Smooth muscle cell (in vitro differentiated cells): Measurements from ENCODE around the gene HOXD11. TPM values are rescaled to one million over a fixed set of nuclear protein-coding genes. Genes with fewer than 3 reads are reported as not detected.
A peak's percentile ranks its signal among the peaks of the same experiment; 100 is the strongest.

ENCODE experiments used
- DNase-seq: peaks from one replicate; lab custom pipeline; 2025; ENCODE audit not compliant: unreplicated experiment; lab: John Stamatoyannopoulos, UW
- H2AFZ ChIP-seq: fragments of 200-600 bp; sonication (generic); 2 replicates; pipeline ENCODE4 v1.6.0; 2016; ENCODE audit warnings: antibody characterized with exemption, low read depth, mild to moderate bottlenecking
- H3F3A ChIP-seq: fragments of 200-600 bp; sonication (generic); 2 replicates; pipeline ENCODE4 v1.6.0; 2017; ENCODE audit warnings: antibody characterized with exemption, low read depth
- H3K27ac ChIP-seq: fragments of 200-600 bp; sonication (generic); 2 replicates; pipeline ENCODE4 v1.5.1; 2016; ENCODE audit warnings: low read depth, mild to moderate bottlenecking
- H3K27me3 ChIP-seq: fragments of 200-600 bp; sonication (generic); 2 replicates; pipeline ENCODE4 v1.6.1; 2016; ENCODE audit warnings: low read depth, mild to moderate bottlenecking
- H3K36me3 ChIP-seq: fragments of 200-600 bp; sonication (generic); 2 replicates; pipeline ENCODE4 v1.5.1; 2016; ENCODE audit warnings: low read depth
- H3K4me1 ChIP-seq: fragments of 200-600 bp; sonication (generic); 2 replicates; pipeline ENCODE4 v1.5.1; 2016; ENCODE audit warnings: low read depth
- H3K4me2 ChIP-seq: fragments of 200-600 bp; sonication (generic); 2 replicates; pipeline ENCODE4 v1.6.0; 2016; ENCODE audit warnings: mild to moderate bottlenecking
- H3K4me3 ChIP-seq: fragments of 200-600 bp; sonication (generic); 2 replicates; pipeline ENCODE4 v1.5.1; 2016; ENCODE audit warnings: mild to moderate bottlenecking
- H3K79me2 ChIP-seq: fragments of 200-600 bp; sonication (generic); 2 replicates; pipeline ENCODE4 v1.6.0; 2016; ENCODE audit warnings: low read depth, mild to moderate bottlenecking
- H3K9ac ChIP-seq: fragments of 200-600 bp; sonication (generic); 2 replicates; pipeline ENCODE4 v1.6.0; 2016; ENCODE audit warnings: low read depth
- H3K9me3 ChIP-seq: fragments of 200-600 bp; sonication (generic); replicated peaks from 2 replicates; pipeline ENCODE4 v1.5.1; 2016; ENCODE audit warnings: low read depth
- H4K20me1 ChIP-seq: fragments of 200-600 bp; sonication (generic); 2 replicates; pipeline ENCODE4 v1.6.0; 2016; ENCODE audit warnings: low read depth
- WGBS: methylation state at CpG from one replicate; pipeline ENCODE4 v1.1.7; 2016; ENCODE audit warnings: low lambda C conversion rate; 5-methylcytosine and 5-hydroxymethylcytosine counted together
- polyA plus RNA-seq: library from polyadenylated mRNA; unstranded; fragments of >200 nt; fragmentation: Nextera tagmentation; extraction: Ambion mirVana; gene quantifications from 2 replicates; pipeline ENCODE4 v1.2.1, GENCODE V29; 2016
- total RNA-seq: library from RNA; depleted of rRNA; stranded (reverse); fragments of >200 nt; gene quantifications from 2 replicates; pipeline ENCODE4 v1.2.3, GENCODE V29; 2014
- TF ChIP-seq, protein P1 (sequence below): fragments of 200-600 bp; sonication (generic); IDR thresholded peaks from 2 replicates; pipeline ENCODE4 v1.5.1; 2017; ENCODE audit warnings: borderline replicate concordance, mild to moderate bottlenecking, antibody characterized with exemption; ENCODE audit not compliant: insufficient read depth, poor library complexity, severe bottlenecking

HOXD11 gene
- 4.4 and 9.8 TPM in 2 replicates for total RNA-seq
- polyA plus RNA-seq = 7.9 and 9.0 TPM in 2 replicates

- Histone ChIP-seq H3K4me3 (peak within 1 kb of the TSS; percentile 57), H3K4me2 (peak within 1 kb of the TSS; percentile 92), H4K20me1 (peaks cover 49% of the 10 kb centered on the region), H3K36me3 (no peaks in the 10 kb centered on the region), H3K79me2 (peaks cover 19% of the 10 kb centered on the region), H3K27me3 (peaks cover 92% of the 10 kb centered on the region), H3K9me3 (no peaks in the 10 kb centered on the region), H3F3A (no peaks in the 10 kb centered on the region), H3K9ac (no peak within 1 kb of the TSS), H3K27ac (no peak within 1 kb of the TSS), H2AFZ (no peak within 1 kb of the TSS), H3K4me1 (no peaks in the 10 kb centered on the region)
- no peak for DNase-seq
- TF ChIP-seq, protein P1, sequence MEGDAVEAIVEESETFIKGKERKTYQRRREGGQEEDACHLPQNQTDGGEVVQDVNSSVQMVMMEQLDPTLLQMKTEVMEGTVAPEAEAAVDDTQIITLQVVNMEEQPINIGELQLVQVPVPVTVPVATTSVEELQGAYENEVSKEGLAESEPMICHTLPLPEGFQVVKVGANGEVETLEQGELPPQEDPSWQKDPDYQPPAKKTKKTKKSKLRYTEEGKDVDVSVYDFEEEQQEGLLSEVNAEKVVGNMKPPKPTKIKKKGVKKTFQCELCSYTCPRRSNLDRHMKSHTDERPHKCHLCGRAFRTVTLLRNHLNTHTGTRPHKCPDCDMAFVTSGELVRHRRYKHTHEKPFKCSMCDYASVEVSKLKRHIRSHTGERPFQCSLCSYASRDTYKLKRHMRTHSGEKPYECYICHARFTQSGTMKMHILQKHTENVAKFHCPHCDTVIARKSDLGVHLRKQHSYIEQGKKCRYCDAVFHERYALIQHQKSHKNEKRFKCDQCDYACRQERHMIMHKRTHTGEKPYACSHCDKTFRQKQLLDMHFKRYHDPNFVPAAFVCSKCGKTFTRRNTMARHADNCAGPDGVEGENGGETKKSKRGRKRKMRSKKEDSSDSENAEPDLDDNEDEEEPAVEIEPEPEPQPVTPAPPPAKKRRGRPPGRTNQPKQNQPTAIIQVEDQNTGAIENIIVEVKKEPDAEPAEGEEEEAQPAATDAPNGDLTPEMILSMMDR = no peak
- 2% methylated on average over 53 of the region's 85 CpGs for WGBS
These were observed at the start of gene HOXD11 for GRCh38 chr2:176106581-176107539. HOXD11 (plus strand) TSS chr2:176107280; CDS start chr2:176107356, 76 bp downstream.

DNA sequence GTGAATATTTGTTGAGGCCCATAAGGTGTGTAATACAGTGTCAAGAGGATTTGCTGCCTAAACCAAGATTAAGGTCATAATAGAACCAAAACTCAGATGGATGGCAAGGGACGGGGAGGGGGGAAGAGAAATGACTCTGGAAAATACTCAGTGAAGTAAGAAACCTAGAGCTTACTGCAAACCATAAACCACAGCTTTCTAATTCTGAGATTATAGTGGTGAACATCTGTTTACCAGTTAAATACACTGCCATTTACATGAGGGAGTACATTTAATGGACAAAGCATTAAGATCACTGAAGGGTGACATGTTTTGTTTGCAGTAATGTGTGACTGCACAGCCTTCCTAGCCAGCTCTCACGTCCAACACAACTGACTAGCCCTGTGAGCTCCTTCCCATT is 43.1 kb upstream of the HOXD11 start:
- Histone ChIP-seq H3K4me2 (no peak overlapping the region), H3K27ac (no peak overlapping the region), H3K4me1 (peaks cover 15% of the 10 kb centered on the region), H3K4me3 (no peak overlapping the region), H3F3A (no peaks in the 10 kb centered on the region), H3K27me3 (peaks cover 78% of the 10 kb centered on the region), H3K9me3 (no peaks in the 10 kb centered on the region), H2AFZ (no peak overlapping the region), H3K9ac (no peak overlapping the region), H4K20me1 (no peaks in the 10 kb centered on the region), H3K79me2 (no peaks in the 10 kb centered on the region), H3K36me3 (no peaks in the 10 kb centered on the region)
- 32% methylated on average over 2 of the region's 2 CpGs for WGBS
- TF ChIP-seq, protein P1 = no peak
- no peak for DNase-seq

GRCh38 chr2:176066645-176067588 is 40.2 kb upstream of the HOXD11 start:
- DNase-seq = no peak
- Histone ChIP-seq H3K79me2 (no peaks in the 10 kb centered on the region), H4K20me1 (no peaks in the 10 kb centered on the region), H3K9me3 (no peaks in the 10 kb centered on the region), H3K4me3 (peak overlapping the region; percentile 37), H3K27ac (no peak overlapping the region), H3K4me1 (peaks cover 15% of the 10 kb centered on the region), H3K4me2 (peak overlapping the region; percentile 84), H3K27me3 (peaks cover 99% of the 10 kb centered on the region), H3K36me3 (no peaks in the 10 kb centered on the region), H2AFZ (peak overlapping the region; percentile 50), H3F3A (no peaks in the 10 kb centered on the region), H3K9ac (no peak overlapping the region)
- 28% methylated on average over 51 of the region's 56 CpGs for whole genome bisulfite sequencing
- TF ChIP-seq, protein P1 = no peak
